IMR-90 (cell line): ENCODE results near the gene PSME2. TPM values are rescaled to one million over a fixed set of nuclear protein-coding genes. Genes with fewer than 3 reads are reported as not detected.
A peak's percentile ranks its signal among the peaks of the same experiment; 100 is the strongest.

Experiments
- ATAC-seq: fragments of 200-7000 bp; cut with Tn5 transposase; 2 replicates; pipeline ENCODE4 v1.9.1; 2020; ENCODE audit warnings: low read depth, mild to moderate bottlenecking, moderate library complexity
- BruUV-seq: library from RNA; stranded (reverse); fragments of 400-500 nt; replicated peaks from 2 replicates; lab custom pipeline; 2021; lab: Mats Ljungman, UMichigan
- CTCF ChIA-PET: fragments of 300-600 bp; formaldehyde crosslinking; extraction: SDS; loops from one replicate; lab custom pipeline; 2021; ENCODE audit warnings: antibody characterized with exemption; lab: Yijun Ruan, JAX
- POLR2A ChIA-PET: fragments of 300-600 bp; sonication (Branson Sonifier 250); formaldehyde crosslinking; loops from one replicate; lab custom pipeline; 2022; ENCODE audit warnings: antibody characterized with exemption; ENCODE audit not compliant: unreplicated experiment; lab: Charles Lee
- DNase-seq: peaks from one replicate; pipeline ENCODE4 v3.0.0; 2013
- H2AFZ ChIP-seq: replicated peaks from 2 replicates; pipeline ENCODE3; 2013; ENCODE audit warnings: low read length, mild to moderate bottlenecking; ENCODE audit not compliant: poor library complexity
- H2AK5ac ChIP-seq: 2 replicates; pipeline ENCODE4 v1.6.1; 2013; ENCODE audit warnings: low read depth, low read length, inconsistent platforms
- H2AK9ac ChIP-seq: replicated peaks from 2 replicates; pipeline ENCODE3; 2013; ENCODE audit warnings: mild to moderate bottlenecking, low read depth, low read length, moderate library complexity; ENCODE audit not compliant: poor library complexity
- H2BK120ac ChIP-seq: 2 replicates; pipeline ENCODE4 v1.6.1; 2013; ENCODE audit warnings: low read depth, low read length, inconsistent platforms
- H2BK15ac ChIP-seq: 3 replicates; pipeline ENCODE4 v1.6.1; 2013; ENCODE audit warnings: low read depth, low read length, inconsistent platforms
- H2BK20ac ChIP-seq: 2 replicates; pipeline ENCODE4 v1.6.1; 2013; ENCODE audit warnings: low read depth, mild to moderate bottlenecking, inconsistent platforms, low read length, moderate library complexity
- H2BK5ac ChIP-seq: 2 replicates; pipeline ENCODE4 v1.6.1; 2013; ENCODE audit warnings: mild to moderate bottlenecking, low read depth, low read length, inconsistent platforms; ENCODE audit not compliant: poor library complexity, severe bottlenecking
- H3K14ac ChIP-seq: replicated peaks from 2 replicates; pipeline ENCODE4 v1.6.1; 2013; ENCODE audit warnings: low read depth, low read length, inconsistent platforms
- H3K18ac ChIP-seq: 2 replicates; pipeline ENCODE4 v1.6.1; 2013; ENCODE audit warnings: low read depth, low read length, control low read depth
- H3K23ac ChIP-seq: 2 replicates; pipeline ENCODE4 v1.6.1; 2013; ENCODE audit warnings: low read depth, low read length, inconsistent platforms
- H3K27ac ChIP-seq: 2 replicates; pipeline ENCODE4 v1.5.1; 2013; ENCODE audit warnings: mild to moderate bottlenecking, control low read depth, low read length; ENCODE audit not compliant: insufficient read depth
- H3K27me3 ChIP-seq: 2 replicates; pipeline ENCODE4 v1.6.1; 2013; ENCODE audit warnings: low read length; ENCODE audit not compliant: control insufficient read depth, insufficient read depth
- H3K36me3 ChIP-seq: 2 replicates; pipeline ENCODE4 v1.6.1; 2013; ENCODE audit warnings: low read length, mixed read lengths; ENCODE audit not compliant: control insufficient read depth, insufficient read depth
- H3K4ac ChIP-seq: 2 replicates; pipeline ENCODE4 v1.6.1; 2013; ENCODE audit warnings: low read depth, low read length, inconsistent platforms
- H3K4me1 ChIP-seq: 2 replicates; pipeline ENCODE4 v1.6.1; 2013; ENCODE audit warnings: low read length, mixed read lengths; ENCODE audit not compliant: control insufficient read depth, insufficient read depth
- H3K4me2 ChIP-seq: 2 replicates; pipeline ENCODE4 v1.6.1; 2013; ENCODE audit warnings: low read depth, mild to moderate bottlenecking, control low read depth, low read length, moderate library complexity
- H3K4me3 ChIP-seq: 2 replicates; pipeline ENCODE4 v1.5.1; 2013; ENCODE audit warnings: low read depth, mild to moderate bottlenecking, control low read depth, low read length, moderate library complexity; ENCODE audit not compliant: insufficient read depth
- H3K56ac ChIP-seq: 2 replicates; pipeline ENCODE4 v1.6.1; 2013; ENCODE audit warnings: low read length, inconsistent platforms; ENCODE audit not compliant: insufficient read depth; ENCODE audit errors: extremely low read depth
- H3K79me1 ChIP-seq, 2 experiments: 2 replicates each; pipeline ENCODE4 v1.6.1; 2013; ENCODE audit warnings: low read length in 2 of 2, inconsistent platforms in 1 of 2, low read depth in 1 of 2
- H3K9ac ChIP-seq: 2 replicates; pipeline ENCODE4 v1.6.1; 2013; ENCODE audit warnings: low read depth, low read length, control low read depth
- H3K9me1 ChIP-seq: 2 replicates; pipeline ENCODE4 v1.6.1; 2013; ENCODE audit warnings: low read length, inconsistent platforms; ENCODE audit not compliant: insufficient read depth
- H3K9me3 ChIP-seq: 2 replicates; pipeline ENCODE4 v1.6.1; 2013; ENCODE audit warnings: low read length; ENCODE audit not compliant: control insufficient read depth, insufficient read depth
- H4K20me1 ChIP-seq: 2 replicates; pipeline ENCODE4 v1.6.1; 2013; ENCODE audit warnings: low read length, inconsistent platforms; ENCODE audit not compliant: insufficient read depth
- H4K5ac ChIP-seq: 2 replicates; pipeline ENCODE4 v1.6.1; 2013; ENCODE audit warnings: mild to moderate bottlenecking, low read depth, low read length, control low read depth
- H4K8ac ChIP-seq, 2 experiments: 2 replicates each; pipeline ENCODE4 v1.6.1; 2013; ENCODE audit warnings: low read depth in 2 of 2, low read length in 2 of 2, control low read depth in 1 of 2, inconsistent platforms in 1 of 2
- H4K91ac ChIP-seq: 2 replicates; pipeline ENCODE4 v1.6.1; 2013; ENCODE audit warnings: low read depth, low read length, inconsistent platforms; ENCODE audit not compliant: insufficient read depth
- BHLHE40 ChIP-seq: fragments of 150-350 bp; IDR thresholded peaks from 2 replicates; pipeline ENCODE4 v1.6.1; 2016; ENCODE audit warnings: mild to moderate bottlenecking, low read depth, low read length
- FOS ChIP-seq: fragments of 150-350 bp; IDR thresholded peaks from 2 replicates; pipeline ENCODE4 v1.6.1; 2016; ENCODE audit warnings: low read depth, low read length
- MAFK ChIP-seq: IDR thresholded peaks from 2 replicates; pipeline ENCODE4 v1.6.1; 2012; ENCODE audit warnings: low read depth, low read length, improper control_type of control experiment
- MAZ ChIP-seq: IDR thresholded peaks from 2 replicates; pipeline ENCODE4 v1.6.1; 2012; ENCODE audit warnings: low read depth, mild to moderate bottlenecking, low read length, improper control_type of control experiment, moderate library complexity, borderline replicate concordance
- MXI1 ChIP-seq: IDR thresholded peaks from 2 replicates; pipeline ENCODE4 v1.6.1; 2012; ENCODE audit warnings: low read depth, mild to moderate bottlenecking, low read length, moderate library complexity, borderline replicate concordance
- POLR2A ChIP-seq: IDR thresholded peaks from 2 replicates; pipeline ENCODE4 v1.6.1; 2012; ENCODE audit warnings: mild to moderate bottlenecking, low read depth, low read length
- RAD21 ChIP-seq: IDR thresholded peaks from 2 replicates; pipeline ENCODE4 v1.6.1; 2012; ENCODE audit warnings: low read length, improper control_type of control experiment
- RCOR1 ChIP-seq: IDR thresholded peaks from 2 replicates; pipeline ENCODE4 v1.6.1; 2012; ENCODE audit warnings: mild to moderate bottlenecking, low read length, improper control_type of control experiment; ENCODE audit not compliant: insufficient replicate concordance
- RFX5 ChIP-seq: IDR thresholded peaks from 2 replicates; pipeline ENCODE4 v1.8.0; 2012; ENCODE audit warnings: low read depth, mild to moderate bottlenecking, low read length, moderate library complexity
- SMC3 ChIP-seq: fragments of 150-350 bp; IDR thresholded peaks from 2 replicates; pipeline ENCODE4 v1.6.1; 2016; ENCODE audit warnings: low read depth, mild to moderate bottlenecking, antibody characterized with exemption, low read length, moderate library complexity
- WGBS, 2 experiments: methylation state at CpG; one replicate each; pipeline versions ENCODE4 v1.1.5 to v1.1.7; 2013; ENCODE audit warnings: missing lambda C conversion rate in 2 of 2; ENCODE audit not compliant: insufficient read length in 1 of 2; ENCODE audit errors: extremely low coverage in 2 of 2; 5-methylcytosine and 5-hydroxymethylcytosine counted together
- dilution Hi-C: fragments of 300-500 bp; cut with HindIII; formaldehyde crosslinking; loops from one replicate; pipeline ENCODE4 v1.14.3; 2018; ENCODE audit warnings: low sequenced_read_pairs; ENCODE audit not compliant: unreplicated experiment
- in situ Hi-C: fragments of 300-500 bp; cut with MboI; formaldehyde crosslinking; loops from 3 replicates; pipeline ENCODE4 v1.14.3; 2019; ENCODE audit warnings: low sequenced_read_pairs, inconsistent platforms, mixed read lengths
- intact Hi-C: fragments of 100-400 bp; cut with micrococcal nuclease; formaldehyde crosslinking; loops from 2 replicates; pipeline ENCODE4 v1.10.0; 2022
- polyA plus RNA-seq, 3 experiments: library from polyadenylated mRNA; depleted of rRNA; stranded (reverse); fragments of >200 nt; gene quantifications; 2 replicates each; pipeline ENCODE4 v1.2.3, GENCODE V29; 2012; ENCODE audit warnings: low replicate concordance in 1 of 3
- total RNA-seq: library from RNA; depleted of rRNA; stranded (reverse); fragments of >200 nt; gene quantifications from 2 replicates; pipeline ENCODE4 v1.2.3, GENCODE V29; 2012
- TF ChIP-seq, protein P1 (sequence below): fragments of 150-350 bp; IDR thresholded peaks from 2 replicates; pipeline ENCODE4 v1.6.1; 2016; ENCODE audit warnings: low read depth, mild to moderate bottlenecking, low read length, moderate library complexity, borderline replicate concordance
- TF ChIP-seq, protein P2 (sequence below): conservative IDR thresholded peaks from 2 replicates; pipeline ENCODE4 v1.5.1; 2012; ENCODE audit warnings: mild to moderate bottlenecking, low read depth, low read length, improper control_type of control experiment
- TF ChIP-seq, protein P3 (sequence below): fragments of 150-350 bp; IDR thresholded peaks from 2 replicates; pipeline ENCODE4 v1.6.1; 2017; ENCODE audit warnings: mild to moderate bottlenecking, antibody characterized with exemption, low read length, low read depth

Gene PSME2
- total and polyA plus RNA-seq, 2 of the 4 experiments (the other 2 are of a cell fraction), result 104 to 141 TPM

DNA sequence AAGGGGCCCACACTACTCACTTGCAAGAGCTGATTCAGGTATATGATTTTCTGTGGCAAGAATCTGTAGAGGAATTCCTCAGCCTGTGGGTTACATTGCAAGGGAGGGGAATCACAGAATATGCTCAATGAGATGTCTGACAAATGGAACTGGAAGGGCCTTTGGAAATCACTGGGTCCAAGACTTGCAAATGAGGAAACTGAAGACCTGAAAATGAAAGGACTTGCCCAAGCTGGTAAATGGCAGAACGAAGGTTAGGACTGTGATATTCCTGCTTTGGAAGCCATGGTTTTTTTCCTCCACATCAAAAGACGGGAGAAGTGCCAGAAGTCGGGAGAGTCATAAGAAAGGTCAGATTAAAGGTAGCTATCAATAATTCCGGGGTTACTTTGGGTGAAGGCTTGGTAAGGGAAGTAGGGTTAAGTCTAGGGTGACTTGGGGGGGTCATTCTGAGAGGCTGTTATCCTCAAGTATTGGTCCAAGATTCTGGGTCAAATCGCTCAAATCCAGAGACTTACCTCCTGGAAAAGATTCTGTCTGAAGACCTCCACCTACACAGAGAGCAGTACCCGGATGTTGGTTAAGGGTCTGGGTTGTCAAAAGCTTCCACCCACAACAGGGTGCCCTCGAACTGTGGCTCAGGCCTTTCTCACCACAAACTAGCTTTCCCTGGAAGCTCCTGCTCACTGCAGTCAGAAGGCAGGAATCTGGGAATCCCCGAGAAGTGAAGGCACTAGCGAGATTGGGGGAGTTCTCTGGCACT is 539 bp downstream of the PSME2 start:
- Histone ChIP-seq H2BK20ac (no peak overlapping the region; the same call in 1 of the 2 replicates), H2BK120ac (0 out of 2 replicates have a peak overlapping the region, but pooled peaks have one; percentile 3), H4K8ac (peak overlapping the region; percentile 2 to 66; a peak in 2 of 4 replicates), H3K36me3 (peaks cover 19% of the 10 kb centered on the region), H2BK15ac (peak overlapping the region; percentile 10; the same call in 1 of the 3 replicates), H3K9me1 (peaks cover 15% of the 10 kb centered on the region), H2AFZ (peak overlapping the region; percentile 85), H3K27me3 (no peaks in the 10 kb centered on the region), H3K23ac (peak overlapping the region; percentile 88), H3K27ac (peak overlapping the region; percentile 79), H3K56ac (peak overlapping the region; percentile 67), H4K20me1 (peaks cover 12% of the 10 kb centered on the region), H4K91ac (peak overlapping the region; percentile 75), H3K4me2 (peak overlapping the region; percentile 96), H2AK9ac (peak overlapping the region; percentile 92), H3K4me3 (peak overlapping the region; percentile 86), H3K79me1 (peaks cover 34 to 72% of the 10 kb centered on the region in 2 experiments), H2AK5ac (peak overlapping the region; percentile 72), H3K18ac (peak overlapping the region; percentile 22; the same call in 1 of the 2 replicates), H3K14ac (peak overlapping the region; percentile 72), H3K4me1 (peaks cover 10% of the 10 kb centered on the region), H2BK5ac (peak overlapping the region; percentile 71), H3K9ac (peak overlapping the region; percentile 76), H3K9me3 (no peaks in the 10 kb centered on the region), H4K5ac (peak overlapping the region; percentile 46; the same call in 1 of the 2 replicates), H3K4ac (peak overlapping the region; percentile 70)
- dilution Hi-C loops (no loop called here), in situ Hi-C loops (loop anchor here (25.0 kb wide), 2 partner anchors 834 to 1059 kb away; partner anchors contain the start of genes ACIN1, BCL2L2, C14orf119 and PABPN1), intact Hi-C loops (loop anchor here (2.0 kb wide), 1 partner anchor 151 kb away; no protein-coding TSS in a partner anchor)
- DNase-seq, result peak; percentile 80
- BruUV-seq, result TSS peak; percentile 63
- WGBS, 2 experiments, result no CpG with 5 or more reads among the region's 9 CpGs
- POLR2A ChIA-PET, result interaction anchor here (1.4 kb wide), 1 partner anchor 32 kb away, joined by 6 read pairs; the partner anchor contains the start of genes DCAF11 and NRL
- CTCF ChIA-PET, result interaction anchor here (0.6 to 1.5 kb wide), 4 partner anchors 10 to 297 kb away, joined by 3 read pairs; partner anchors contain the start of gene IRF9
- peak; percentile 0 for ATAC-seq
- TF ChIP-seq RAD21 (no peak), MAZ (no peak), FOS (no peak), MXI1 (no peak), POLR2A (no peak), RFX5 (no peak), MAFK (no peak), SMC3 (no peak), RCOR1 (no peak), BHLHE40 (no peak)
- TF ChIP-seq, protein P1, sequence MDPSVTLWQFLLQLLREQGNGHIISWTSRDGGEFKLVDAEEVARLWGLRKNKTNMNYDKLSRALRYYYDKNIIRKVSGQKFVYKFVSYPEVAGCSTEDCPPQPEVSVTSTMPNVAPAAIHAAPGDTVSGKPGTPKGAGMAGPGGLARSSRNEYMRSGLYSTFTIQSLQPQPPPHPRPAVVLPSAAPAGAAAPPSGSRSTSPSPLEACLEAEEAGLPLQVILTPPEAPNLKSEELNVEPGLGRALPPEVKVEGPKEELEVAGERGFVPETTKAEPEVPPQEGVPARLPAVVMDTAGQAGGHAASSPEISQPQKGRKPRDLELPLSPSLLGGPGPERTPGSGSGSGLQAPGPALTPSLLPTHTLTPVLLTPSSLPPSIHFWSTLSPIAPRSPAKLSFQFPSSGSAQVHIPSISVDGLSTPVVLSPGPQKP, result no peak
- TF ChIP-seq, protein P2, sequence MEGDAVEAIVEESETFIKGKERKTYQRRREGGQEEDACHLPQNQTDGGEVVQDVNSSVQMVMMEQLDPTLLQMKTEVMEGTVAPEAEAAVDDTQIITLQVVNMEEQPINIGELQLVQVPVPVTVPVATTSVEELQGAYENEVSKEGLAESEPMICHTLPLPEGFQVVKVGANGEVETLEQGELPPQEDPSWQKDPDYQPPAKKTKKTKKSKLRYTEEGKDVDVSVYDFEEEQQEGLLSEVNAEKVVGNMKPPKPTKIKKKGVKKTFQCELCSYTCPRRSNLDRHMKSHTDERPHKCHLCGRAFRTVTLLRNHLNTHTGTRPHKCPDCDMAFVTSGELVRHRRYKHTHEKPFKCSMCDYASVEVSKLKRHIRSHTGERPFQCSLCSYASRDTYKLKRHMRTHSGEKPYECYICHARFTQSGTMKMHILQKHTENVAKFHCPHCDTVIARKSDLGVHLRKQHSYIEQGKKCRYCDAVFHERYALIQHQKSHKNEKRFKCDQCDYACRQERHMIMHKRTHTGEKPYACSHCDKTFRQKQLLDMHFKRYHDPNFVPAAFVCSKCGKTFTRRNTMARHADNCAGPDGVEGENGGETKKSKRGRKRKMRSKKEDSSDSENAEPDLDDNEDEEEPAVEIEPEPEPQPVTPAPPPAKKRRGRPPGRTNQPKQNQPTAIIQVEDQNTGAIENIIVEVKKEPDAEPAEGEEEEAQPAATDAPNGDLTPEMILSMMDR, result no peak
- TF ChIP-seq, protein P3, sequence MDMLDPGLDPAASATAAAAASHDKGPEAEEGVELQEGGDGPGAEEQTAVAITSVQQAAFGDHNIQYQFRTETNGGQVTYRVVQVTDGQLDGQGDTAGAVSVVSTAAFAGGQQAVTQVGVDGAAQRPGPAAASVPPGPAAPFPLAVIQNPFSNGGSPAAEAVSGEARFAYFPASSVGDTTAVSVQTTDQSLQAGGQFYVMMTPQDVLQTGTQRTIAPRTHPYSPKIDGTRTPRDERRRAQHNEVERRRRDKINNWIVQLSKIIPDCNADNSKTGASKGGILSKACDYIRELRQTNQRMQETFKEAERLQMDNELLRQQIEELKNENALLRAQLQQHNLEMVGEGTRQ, result no peak
